Mesenchymal stem cell (in vitro differentiated cells and primary cell): Measurements from ENCODE around the gene SRC.

Experiments used
- DNase-seq: peaks from one replicate; pipeline ENCODE4 v3.0.0-alpha.2; 2013
- H2AFZ ChIP-seq: one replicate; pipeline ENCODE4 v1.6.1; 2013; ENCODE audit warnings: low read depth, mild to moderate bottlenecking, control low read depth, inconsistent platforms, low read length, moderate library complexity
- H2AK5ac ChIP-seq: 2 replicates; pipeline ENCODE4 v1.6.1; 2013; ENCODE audit warnings: low read length, moderate library complexity, mild to moderate bottlenecking, inconsistent platforms; ENCODE audit not compliant: severe bottlenecking
- H2BK120ac ChIP-seq: one replicate; pipeline ENCODE4 v1.6.1; 2013; ENCODE audit warnings: low read depth, mild to moderate bottlenecking, inconsistent platforms, low read length, moderate library complexity
- H2BK12ac ChIP-seq, 2 experiments: one replicate each; pipeline ENCODE4 v1.6.1; 2013; ENCODE audit warnings: inconsistent platforms in 2 of 2, low read length in 2 of 2, mild to moderate bottlenecking in 2 of 2, moderate library complexity in 2 of 2, control low read depth in 1 of 2
- H2BK15ac ChIP-seq: one replicate; pipeline ENCODE4 v1.6.1; 2013; ENCODE audit warnings: mild to moderate bottlenecking, low read depth, inconsistent platforms; ENCODE audit not compliant: poor library complexity, severe bottlenecking
- H2BK5ac ChIP-seq: 2 replicates; pipeline ENCODE4 v1.6.1; 2013; ENCODE audit warnings: low read depth, mild to moderate bottlenecking, low read length, control low read depth, inconsistent platforms; ENCODE audit not compliant: poor library complexity, severe bottlenecking
- H3K14ac ChIP-seq, 2 experiments: one replicate each; pipeline ENCODE4 v1.6.1; 2013; ENCODE audit warnings: inconsistent platforms in 2 of 2, low read length in 2 of 2, control low read depth in 1 of 2, mild to moderate bottlenecking in 1 of 2, moderate library complexity in 1 of 2
- H3K18ac ChIP-seq, 2 experiments: one replicate each; pipeline ENCODE4 v1.6.1; 2013; ENCODE audit warnings: inconsistent platforms in 2 of 2, low read length in 2 of 2, control low read depth in 1 of 2, low read depth in 1 of 2, mild to moderate bottlenecking in 1 of 2
- H3K23ac ChIP-seq, 2 experiments: one replicate each; pipeline ENCODE4 v1.6.1; 2013; ENCODE audit warnings: inconsistent platforms in 2 of 2, low read length in 2 of 2, mild to moderate bottlenecking in 2 of 2, moderate library complexity in 2 of 2, control low read depth in 1 of 2
- H3K27ac ChIP-seq: 2 replicates; pipeline ENCODE4 v1.5.1; 2013; ENCODE audit warnings: mild to moderate bottlenecking, moderate library complexity, low read length, control low read depth, inconsistent platforms; ENCODE audit not compliant: poor library complexity, severe bottlenecking
- H3K27me3 ChIP-seq, 2 experiments: 2 replicates each; pipeline versions ENCODE4 v1.6.1 to v1.7.0; 2013; ENCODE audit warnings: low read length in 2 of 2, mild to moderate bottlenecking in 2 of 2, moderate library complexity in 2 of 2, control low read depth in 1 of 2, inconsistent platforms in 1 of 2; ENCODE audit not compliant: control insufficient read depth in 1 of 2, insufficient read depth in 1 of 2
- H3K36me3 ChIP-seq, 2 experiments: 2 replicates each; pipeline versions ENCODE4 v1.6.1 to v1.7.0; 2013; ENCODE audit warnings: low read length in 2 of 2, control low read depth in 1 of 2, inconsistent platforms in 1 of 2, low read depth in 1 of 2, mild to moderate bottlenecking in 1 of 2; ENCODE audit not compliant: insufficient read depth in 2 of 2, control insufficient read depth in 1 of 2
- H3K4ac ChIP-seq, 2 experiments: one replicate each; pipeline ENCODE4 v1.6.1; 2013; ENCODE audit warnings: inconsistent platforms in 2 of 2, low read length in 2 of 2, mild to moderate bottlenecking in 2 of 2, moderate library complexity in 2 of 2, control low read depth in 1 of 2, low read depth in 1 of 2
- H3K4me1 ChIP-seq: 2 replicates; pipeline ENCODE4 v1.6.1; 2013; ENCODE audit warnings: low read depth, low read length, control low read depth; ENCODE audit not compliant: control insufficient read depth, insufficient read depth
- H3K4me2 ChIP-seq: 2 replicates; pipeline ENCODE4 v1.6.1; 2013; ENCODE audit warnings: low read length, mild to moderate bottlenecking, inconsistent platforms; ENCODE audit not compliant: poor library complexity, severe bottlenecking
- H3K4me3 ChIP-seq, 2 experiments: 2 replicates each; pipeline versions ENCODE4 v1.5.1 to v1.7.0; 2013; ENCODE audit warnings: low read length in 2 of 2, mild to moderate bottlenecking in 2 of 2, control low read depth in 1 of 2, low read depth in 1 of 2; ENCODE audit not compliant: insufficient read depth in 1 of 2
- H3K79me1 ChIP-seq: replicated peaks from 2 replicates; pipeline ENCODE4 v1.6.1; 2013; ENCODE audit warnings: mild to moderate bottlenecking, control low read depth, low read length, inconsistent platforms; ENCODE audit not compliant: poor library complexity, severe bottlenecking
- H3K9ac ChIP-seq: 2 replicates; pipeline ENCODE4 v1.7.0; 2013; ENCODE audit warnings: mild to moderate bottlenecking, low read length, moderate library complexity
- H3K9me3 ChIP-seq: 2 replicates; pipeline ENCODE4 v1.7.0; 2013; ENCODE audit warnings: mild to moderate bottlenecking, low read length; ENCODE audit not compliant: control insufficient read depth
- H4K8ac ChIP-seq: one replicate; pipeline ENCODE4 v1.6.1; 2013; ENCODE audit warnings: inconsistent platforms, mild to moderate bottlenecking, low read length, moderate library complexity
- H4K91ac ChIP-seq: one replicate; pipeline ENCODE4 v1.6.1; 2013; ENCODE audit warnings: mild to moderate bottlenecking, low read length, inconsistent platforms
- WGBS: methylation state at CpG from one replicate; pipeline ENCODE4 v1.1.7; 2013; ENCODE audit warnings: mixed read lengths; 5-methylcytosine and 5-hydroxymethylcytosine counted together

Gene SRC

DNA sequence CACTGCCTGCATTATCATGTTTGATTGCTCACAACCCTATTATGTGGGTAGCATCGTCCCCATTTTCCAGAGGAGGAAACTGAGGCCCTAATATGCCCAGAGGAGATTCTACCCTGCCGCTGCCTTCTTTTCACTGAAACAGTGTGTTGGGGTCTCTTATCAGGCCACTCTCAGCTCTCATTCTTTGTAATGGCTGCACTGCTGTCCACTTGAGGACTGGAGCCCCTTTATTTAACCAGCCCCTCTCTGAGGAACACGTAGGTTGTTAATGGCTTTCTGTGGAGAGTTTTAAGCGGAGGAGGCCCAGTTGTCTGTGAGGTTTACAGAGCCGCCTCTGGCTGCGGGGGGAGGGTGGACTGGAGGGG lies 32.5 kb downstream of the SRC start:
- Histone ChIP-seq H3K14ac (no peak overlapping the region), H2BK120ac (no peak overlapping the region), H3K27me3 (no peaks in the 10 kb centered on the region), H4K8ac (peak overlapping the region; percentile 47), H3K36me3 (peaks cover 23 to 37% of the 10 kb centered on the region in 2 experiments), H3K4me3 (no peak overlapping the region), H3K23ac (no peak overlapping the region), H3K18ac (no peak overlapping the region), H4K91ac (peak overlapping the region; percentile 73), H3K4ac (no peak overlapping the region), H3K4me2 (no peak overlapping the region), H2AK5ac (no peak overlapping the region), H2BK15ac (no peak overlapping the region), H3K27ac (no peak overlapping the region), H3K9ac (no peak overlapping the region), H3K4me1 (peaks cover 20% of the 10 kb centered on the region), H2AFZ (no peak overlapping the region), H2BK5ac (no peak overlapping the region), H2BK12ac (no peak overlapping the region), H3K79me1 (peaks cover 50% of the 10 kb centered on the region), H3K9me3 (no peaks in the 10 kb centered on the region)
- DNase-seq = no peak
- 79% methylated on average over 6 of the region's 6 CpGs for whole genome bisulfite sequencing

DNA sequence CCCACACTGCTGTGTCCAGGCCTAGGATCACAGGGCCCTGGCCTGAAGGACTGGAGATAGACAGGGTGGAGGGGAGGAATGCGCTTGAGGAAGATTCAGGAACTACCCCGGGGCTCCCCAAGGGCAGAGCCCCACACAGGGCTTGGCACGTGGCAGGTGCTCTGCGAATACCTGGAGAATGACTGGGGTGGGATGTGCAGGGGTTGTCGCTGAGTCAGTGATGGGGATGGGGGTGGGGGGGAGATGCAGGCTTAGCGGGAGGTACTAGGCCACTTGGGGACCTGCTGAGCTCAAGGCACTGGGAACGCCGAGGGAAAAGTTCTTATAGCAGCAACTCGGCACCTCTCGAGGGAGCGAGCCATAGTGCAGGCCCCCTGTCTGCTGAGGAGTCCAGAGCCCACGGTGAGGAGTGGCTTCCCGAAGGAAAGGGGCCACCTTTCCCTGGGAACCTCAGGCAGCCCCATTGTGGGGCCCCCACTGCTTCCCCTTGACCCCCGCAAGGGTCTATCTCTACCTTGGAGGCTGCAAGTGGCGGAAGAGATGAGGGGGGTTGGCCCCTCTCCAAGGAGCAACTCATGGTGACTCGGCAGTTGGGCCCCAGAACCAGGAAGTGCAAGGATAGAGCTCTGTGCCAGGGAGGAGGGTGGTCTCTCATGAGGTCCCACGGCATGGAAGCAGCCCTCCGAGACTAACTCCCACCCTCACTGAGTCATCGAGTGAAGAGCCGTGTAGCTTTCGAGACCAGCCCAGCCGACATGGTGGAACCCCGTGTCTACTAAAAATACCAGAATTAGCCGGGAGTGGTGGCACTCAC lies 33.1 kb downstream of the SRC start:
- Histone ChIP-seq H4K8ac (peak overlapping the region; percentile 67), H3K9ac (peak overlapping the region; percentile 45), H2BK5ac (peak overlapping the region; percentile 33), H4K91ac (peak overlapping the region; percentile 73), H3K27ac (no peak overlapping the region), H3K4me3 (no peak overlapping the region), H3K27me3 (no peaks in the 10 kb centered on the region), H2BK12ac (no peak overlapping the region), H3K4me1 (peaks cover 22% of the 10 kb centered on the region), H3K36me3 (peaks cover 22 to 40% of the 10 kb centered on the region in 2 experiments), H2AK5ac (no peak overlapping the region), H3K79me1 (peaks cover 50% of the 10 kb centered on the region), H2BK120ac (no peak overlapping the region), H3K23ac (no peak overlapping the region), H2AFZ (no peak overlapping the region), H3K18ac (peak overlapping the region in 1 of 2 experiments; percentile 18), H3K9me3 (no peaks in the 10 kb centered on the region), H3K14ac (no peak overlapping the region), H3K4ac (no peak overlapping the region), H2BK15ac (no peak overlapping the region), H3K4me2 (no peak overlapping the region)
- peak; percentile 20 for DNase-seq
- 70% methylated on average over 23 of the region's 24 CpGs for WGBS

DNA sequence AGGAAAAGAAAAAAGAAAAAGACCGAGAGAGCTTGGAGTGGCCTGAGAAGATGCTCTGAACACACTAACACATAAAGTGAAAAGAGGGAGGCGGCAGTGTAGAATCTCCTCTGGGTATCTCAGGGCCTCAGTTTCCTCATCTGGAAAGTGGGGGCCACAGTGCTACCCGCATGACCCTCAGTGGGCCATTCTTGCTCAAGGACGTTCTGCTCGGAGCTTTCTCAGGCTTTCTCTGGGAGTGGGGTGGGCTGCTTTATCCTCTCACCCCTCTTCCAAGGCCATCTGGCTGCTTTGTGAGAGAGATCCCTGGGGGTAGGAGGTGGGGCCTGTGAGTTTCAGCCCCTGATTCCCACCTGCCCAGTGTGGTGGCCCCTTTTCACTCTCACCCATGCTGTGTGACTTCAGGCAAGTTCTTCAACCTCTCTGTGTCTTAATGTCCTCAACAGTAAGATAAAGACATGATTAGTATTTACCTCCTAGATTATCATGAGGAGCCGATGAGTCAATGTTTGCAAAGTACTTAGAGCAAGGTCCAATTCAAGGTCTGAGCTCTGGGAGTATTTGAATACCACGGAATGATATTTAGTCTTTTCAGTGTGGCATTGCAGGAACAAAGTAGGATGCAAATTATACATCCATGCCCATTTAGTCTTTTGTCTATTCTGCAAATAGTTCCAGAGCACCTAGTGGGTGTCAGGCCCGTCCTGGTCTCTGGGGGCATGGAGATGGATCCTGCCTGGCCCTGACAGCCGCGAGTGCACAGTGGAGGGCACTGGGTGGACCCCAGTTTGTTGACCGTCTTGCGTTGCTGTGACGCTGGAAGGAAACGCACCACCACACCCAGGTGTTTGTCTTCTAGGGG lies 34.3 kb downstream of the SRC start:
- Histone ChIP-seq H2BK15ac (no peak overlapping the region), H3K4me1 (peaks cover 28% of the 10 kb centered on the region), H2AFZ (no peak overlapping the region), H2AK5ac (no peak overlapping the region), H2BK12ac (no peak overlapping the region), H3K79me1 (peaks cover 53% of the 10 kb centered on the region), H3K18ac (no peak overlapping the region), H3K36me3 (peaks cover 26 to 48% of the 10 kb centered on the region in 2 experiments), H2BK120ac (no peak overlapping the region), H3K27ac (no peak overlapping the region), H4K8ac (no peak overlapping the region), H3K27me3 (no peaks in the 10 kb centered on the region), H3K4me2 (no peak overlapping the region), H3K4me3 (no peak overlapping the region), H3K9ac (no peak overlapping the region), H2BK5ac (peak overlapping the region; percentile 12), H3K23ac (peak overlapping the region in 1 of 2 experiments; percentile 54), H3K4ac (peak overlapping the region in 1 of 2 experiments; percentile 15), H3K14ac (peak overlapping the region in 1 of 2 experiments; percentile 46), H3K9me3 (no peaks in the 10 kb centered on the region), H4K91ac (no peak overlapping the region)
- peak; percentile 28 for DNase-seq
- WGBS = 82% methylated on average over 8 of the region's 14 CpGs
